IMR-90 (cell line): ENCODE results near the gene HAX1. TPM values are rescaled to one million over a fixed set of nuclear protein-coding genes. Genes with fewer than 3 reads are reported as not detected.

Experiments used
- ATAC-seq: fragments of 200-7000 bp; cut with Tn5 transposase; 2 replicates; pipeline ENCODE4 v1.9.1; 2020; ENCODE audit warnings: low read depth, mild to moderate bottlenecking, moderate library complexity
- BruUV-seq: library from RNA; stranded (reverse); fragments of 400-500 nt; replicated peaks from 2 replicates; lab custom pipeline; 2021; lab: Mats Ljungman, UMichigan
- CTCF ChIA-PET: fragments of 300-600 bp; formaldehyde crosslinking; extraction: SDS; loops from one replicate; lab custom pipeline; 2021; ENCODE audit warnings: antibody characterized with exemption; lab: Yijun Ruan, JAX
- POLR2A ChIA-PET: fragments of 300-600 bp; sonication (Branson Sonifier 250); formaldehyde crosslinking; loops from one replicate; lab custom pipeline; 2022; ENCODE audit warnings: antibody characterized with exemption; ENCODE audit not compliant: unreplicated experiment; lab: Charles Lee
- DNase-seq: peaks from one replicate; pipeline ENCODE4 v3.0.0; 2013
- H2AFZ ChIP-seq: replicated peaks from 2 replicates; pipeline ENCODE3; 2013; ENCODE audit warnings: low read length, mild to moderate bottlenecking; ENCODE audit not compliant: poor library complexity
- H2AK5ac ChIP-seq: 2 replicates; pipeline ENCODE4 v1.6.1; 2013; ENCODE audit warnings: low read depth, low read length, inconsistent platforms
- H2AK9ac ChIP-seq: replicated peaks from 2 replicates; pipeline ENCODE3; 2013; ENCODE audit warnings: mild to moderate bottlenecking, low read depth, low read length, moderate library complexity; ENCODE audit not compliant: poor library complexity
- H2BK120ac ChIP-seq: 2 replicates; pipeline ENCODE4 v1.6.1; 2013; ENCODE audit warnings: low read depth, low read length, inconsistent platforms
- H2BK15ac ChIP-seq: 3 replicates; pipeline ENCODE4 v1.6.1; 2013; ENCODE audit warnings: low read depth, low read length, inconsistent platforms
- H2BK20ac ChIP-seq: 2 replicates; pipeline ENCODE4 v1.6.1; 2013; ENCODE audit warnings: low read depth, mild to moderate bottlenecking, inconsistent platforms, low read length, moderate library complexity
- H2BK5ac ChIP-seq: 2 replicates; pipeline ENCODE4 v1.6.1; 2013; ENCODE audit warnings: mild to moderate bottlenecking, low read depth, low read length, inconsistent platforms; ENCODE audit not compliant: poor library complexity, severe bottlenecking
- H3K14ac ChIP-seq: replicated peaks from 2 replicates; pipeline ENCODE4 v1.6.1; 2013; ENCODE audit warnings: low read depth, low read length, inconsistent platforms
- H3K18ac ChIP-seq: 2 replicates; pipeline ENCODE4 v1.6.1; 2013; ENCODE audit warnings: low read depth, low read length, control low read depth
- H3K23ac ChIP-seq: 2 replicates; pipeline ENCODE4 v1.6.1; 2013; ENCODE audit warnings: low read depth, low read length, inconsistent platforms
- H3K27ac ChIP-seq: 2 replicates; pipeline ENCODE4 v1.5.1; 2013; ENCODE audit warnings: mild to moderate bottlenecking, control low read depth, low read length; ENCODE audit not compliant: insufficient read depth
- H3K27me3 ChIP-seq: 2 replicates; pipeline ENCODE4 v1.6.1; 2013; ENCODE audit warnings: low read length; ENCODE audit not compliant: control insufficient read depth, insufficient read depth
- H3K36me3 ChIP-seq: 2 replicates; pipeline ENCODE4 v1.6.1; 2013; ENCODE audit warnings: low read length, mixed read lengths; ENCODE audit not compliant: control insufficient read depth, insufficient read depth
- H3K4ac ChIP-seq: 2 replicates; pipeline ENCODE4 v1.6.1; 2013; ENCODE audit warnings: low read depth, low read length, inconsistent platforms
- H3K4me1 ChIP-seq: 2 replicates; pipeline ENCODE4 v1.6.1; 2013; ENCODE audit warnings: low read length, mixed read lengths; ENCODE audit not compliant: control insufficient read depth, insufficient read depth
- H3K4me2 ChIP-seq: 2 replicates; pipeline ENCODE4 v1.6.1; 2013; ENCODE audit warnings: low read depth, mild to moderate bottlenecking, control low read depth, low read length, moderate library complexity
- H3K4me3 ChIP-seq: 2 replicates; pipeline ENCODE4 v1.5.1; 2013; ENCODE audit warnings: low read depth, mild to moderate bottlenecking, control low read depth, low read length, moderate library complexity; ENCODE audit not compliant: insufficient read depth
- H3K56ac ChIP-seq: 2 replicates; pipeline ENCODE4 v1.6.1; 2013; ENCODE audit warnings: low read length, inconsistent platforms; ENCODE audit not compliant: insufficient read depth; ENCODE audit errors: extremely low read depth
- H3K79me1 ChIP-seq, 2 experiments: 2 replicates each; pipeline ENCODE4 v1.6.1; 2013; ENCODE audit warnings: low read length in 2 of 2, inconsistent platforms in 1 of 2, low read depth in 1 of 2
- H3K9ac ChIP-seq: 2 replicates; pipeline ENCODE4 v1.6.1; 2013; ENCODE audit warnings: low read depth, low read length, control low read depth
- H3K9me1 ChIP-seq: 2 replicates; pipeline ENCODE4 v1.6.1; 2013; ENCODE audit warnings: low read length, inconsistent platforms; ENCODE audit not compliant: insufficient read depth
- H3K9me3 ChIP-seq: 2 replicates; pipeline ENCODE4 v1.6.1; 2013; ENCODE audit warnings: low read length; ENCODE audit not compliant: control insufficient read depth, insufficient read depth
- H4K20me1 ChIP-seq: 2 replicates; pipeline ENCODE4 v1.6.1; 2013; ENCODE audit warnings: low read length, inconsistent platforms; ENCODE audit not compliant: insufficient read depth
- H4K5ac ChIP-seq: 2 replicates; pipeline ENCODE4 v1.6.1; 2013; ENCODE audit warnings: mild to moderate bottlenecking, low read depth, low read length, control low read depth
- H4K8ac ChIP-seq, 2 experiments: 2 replicates each; pipeline ENCODE4 v1.6.1; 2013; ENCODE audit warnings: low read depth in 2 of 2, low read length in 2 of 2, control low read depth in 1 of 2, inconsistent platforms in 1 of 2
- H4K91ac ChIP-seq: 2 replicates; pipeline ENCODE4 v1.6.1; 2013; ENCODE audit warnings: low read depth, low read length, inconsistent platforms; ENCODE audit not compliant: insufficient read depth
- BHLHE40 ChIP-seq: fragments of 150-350 bp; IDR thresholded peaks from 2 replicates; pipeline ENCODE4 v1.6.1; 2016; ENCODE audit warnings: mild to moderate bottlenecking, low read depth, low read length
- CEBPB ChIP-seq: IDR thresholded peaks from 2 replicates; pipeline ENCODE4 v1.6.1; 2012; ENCODE audit warnings: low read depth, low read length, improper control_type of control experiment
- CTCF ChIP-seq: conservative IDR thresholded peaks from 2 replicates; pipeline ENCODE4 v1.5.1; 2012; ENCODE audit warnings: mild to moderate bottlenecking, low read depth, low read length, improper control_type of control experiment
- FOS ChIP-seq: fragments of 150-350 bp; IDR thresholded peaks from 2 replicates; pipeline ENCODE4 v1.6.1; 2016; ENCODE audit warnings: low read depth, low read length
- MAFK ChIP-seq: IDR thresholded peaks from 2 replicates; pipeline ENCODE4 v1.6.1; 2012; ENCODE audit warnings: low read depth, low read length, improper control_type of control experiment
- MAZ ChIP-seq: IDR thresholded peaks from 2 replicates; pipeline ENCODE4 v1.6.1; 2012; ENCODE audit warnings: low read depth, mild to moderate bottlenecking, low read length, improper control_type of control experiment, moderate library complexity, borderline replicate concordance
- MXI1 ChIP-seq: IDR thresholded peaks from 2 replicates; pipeline ENCODE4 v1.6.1; 2012; ENCODE audit warnings: low read depth, mild to moderate bottlenecking, low read length, moderate library complexity, borderline replicate concordance
- NFE2L2 ChIP-seq: fragments of 150-350 bp; IDR thresholded peaks from 2 replicates; pipeline ENCODE4 v1.6.1; 2016; ENCODE audit warnings: low read depth, mild to moderate bottlenecking, low read length
- POLR2A ChIP-seq: IDR thresholded peaks from 2 replicates; pipeline ENCODE4 v1.6.1; 2012; ENCODE audit warnings: mild to moderate bottlenecking, low read depth, low read length
- RAD21 ChIP-seq: IDR thresholded peaks from 2 replicates; pipeline ENCODE4 v1.6.1; 2012; ENCODE audit warnings: low read length, improper control_type of control experiment
- RCOR1 ChIP-seq: IDR thresholded peaks from 2 replicates; pipeline ENCODE4 v1.6.1; 2012; ENCODE audit warnings: mild to moderate bottlenecking, low read length, improper control_type of control experiment; ENCODE audit not compliant: insufficient replicate concordance
- RFX5 ChIP-seq: IDR thresholded peaks from 2 replicates; pipeline ENCODE4 v1.8.0; 2012; ENCODE audit warnings: low read depth, mild to moderate bottlenecking, low read length, moderate library complexity
- SMC3 ChIP-seq: fragments of 150-350 bp; IDR thresholded peaks from 2 replicates; pipeline ENCODE4 v1.6.1; 2016; ENCODE audit warnings: low read depth, mild to moderate bottlenecking, antibody characterized with exemption, low read length, moderate library complexity
- USF2 ChIP-seq: fragments of 150-350 bp; IDR thresholded peaks from 2 replicates; pipeline ENCODE4 v1.6.1; 2017; ENCODE audit warnings: mild to moderate bottlenecking, antibody characterized with exemption, low read length, low read depth
- WGBS, 2 experiments: methylation state at CpG; one replicate each; pipeline versions ENCODE4 v1.1.5 to v1.1.7; 2013; ENCODE audit warnings: missing lambda C conversion rate in 2 of 2; ENCODE audit not compliant: insufficient read length in 1 of 2; ENCODE audit errors: extremely low coverage in 2 of 2; 5-methylcytosine and 5-hydroxymethylcytosine counted together
- dilution Hi-C: fragments of 300-500 bp; cut with HindIII; formaldehyde crosslinking; loops from one replicate; pipeline ENCODE4 v1.14.3; 2018; ENCODE audit warnings: low sequenced_read_pairs; ENCODE audit not compliant: unreplicated experiment
- in situ Hi-C: fragments of 300-500 bp; cut with MboI; formaldehyde crosslinking; loops from 3 replicates; pipeline ENCODE4 v1.14.3; 2019; ENCODE audit warnings: low sequenced_read_pairs, inconsistent platforms, mixed read lengths
- intact Hi-C: fragments of 100-400 bp; cut with micrococcal nuclease; formaldehyde crosslinking; loops from 2 replicates; pipeline ENCODE4 v1.10.0; 2022
- polyA plus RNA-seq, 3 experiments: library from polyadenylated mRNA; depleted of rRNA; stranded (reverse); fragments of >200 nt; gene quantifications; 2 replicates each; pipeline ENCODE4 v1.2.3, GENCODE V29; 2012; ENCODE audit warnings: low replicate concordance in 1 of 3
- total RNA-seq: library from RNA; depleted of rRNA; stranded (reverse); fragments of >200 nt; gene quantifications from 2 replicates; pipeline ENCODE4 v1.2.3, GENCODE V29; 2012

The HAX1 gene
- total and polyA plus RNA-seq, 2 of the 4 experiments (the other 2 are of a cell fraction) = 117 to 146 TPM

- intact Hi-C loops = no loop called here
- POLR2A ChIA-PET = interaction anchor here (0.5 kb wide), 1 partner anchor 50 kb away, joined by 3 read pairs; no protein-coding TSS in a partner anchor
- no peak for TF ChIP-seq CTCF
- TF ChIP-seq BHLHE40 = no peak
- no peak for TF ChIP-seq USF2
- no peak for TF ChIP-seq RCOR1
- no peak for TF ChIP-seq MAFK
- TF ChIP-seq RFX5 = no peak
- TF ChIP-seq POLR2A = no peak
- no peak for TF ChIP-seq NFE2L2
- no peak for TF ChIP-seq CEBPB
- no peak for TF ChIP-seq MAZ
- TF ChIP-seq FOS = no peak
- no peak for TF ChIP-seq SMC3
- no peak for TF ChIP-seq RAD21
- TF ChIP-seq MXI1 = no peak
These were observed 8.7 kb upstream of the HAX1 start for GRCh38 chr1:154263465-154264332.

More at GRCh38 chr1:154263465-154264332, 8.7 kb upstream of the HAX1 start:
- Histone ChIP-seq H3K4me2 (no peak overlapping the region), H3K79me1 (peaks cover 29 to 40% of the 10 kb centered on the region in 2 experiments), H4K20me1 (peaks cover 13% of the 10 kb centered on the region), H4K91ac (no peak overlapping the region), H2AFZ (no peak overlapping the region), H2BK20ac (no peak overlapping the region), H3K4me3 (no peak overlapping the region), H3K23ac (no peak overlapping the region), H2AK9ac (no peak overlapping the region), H2BK15ac (no peak overlapping the region), H3K9ac (no peak overlapping the region), H2BK120ac (no peak overlapping the region), H3K4ac (no peak overlapping the region), H4K8ac (no peak overlapping the region), H3K4me1 (no peaks in the 10 kb centered on the region), H3K27ac (no peak overlapping the region), H2AK5ac (no peak overlapping the region), H3K18ac (no peak overlapping the region), H3K36me3 (peaks cover 73% of the 10 kb centered on the region), H3K56ac (no peak overlapping the region), H4K5ac (no peak overlapping the region), H3K14ac (no peak overlapping the region), H3K9me3 (no peaks in the 10 kb centered on the region), H2BK5ac (no peak overlapping the region), H3K9me1 (peaks cover 3% of the 10 kb centered on the region; the same call in 1 of the 2 replicates), H3K27me3 (no peaks in the 10 kb centered on the region)
- in situ Hi-C loops = no loop called here
- peak; percentile 37 for DNase-seq
- peak; percentile 61 for ATAC-seq
- dilution Hi-C loops = no loop called here
- BruUV-seq = no TSS peak
- WGBS, 2 experiments = no CpG with 5 or more reads among the region's 6 CpGs
- CTCF ChIA-PET = interaction anchor here (0.6 to 1.7 kb wide), 4 partner anchors 24 to 710 kb away, joined by 3 to 7 read pairs (median 6); no protein-coding TSS in a partner anchor
